Ishikawa (cell line): ENCODE measurements around the gene MGME1.

ENCODE experiments used
- CEBPB ChIP-seq: IDR thresholded peaks from 2 replicates; pipeline ENCODE4 v1.6.1; 2012
- CREB1 ChIP-seq: IDR thresholded peaks from 2 replicates; pipeline ENCODE4 v1.6.1; 2012; ENCODE audit warnings: low read depth
- EGR1 ChIP-seq: IDR thresholded peaks from 2 replicates; pipeline ENCODE4 v1.6.1; 2012
- EP300 ChIP-seq: IDR thresholded peaks from 2 replicates; pipeline ENCODE4 v1.6.1; 2012; ENCODE audit warnings: borderline replicate concordance
- FOXM1 ChIP-seq: IDR thresholded peaks from 2 replicates; pipeline ENCODE4 v1.6.1; 2012; ENCODE audit warnings: low read depth, borderline replicate concordance
- NFIC ChIP-seq: IDR thresholded peaks from 2 replicates; pipeline ENCODE4 v1.6.1; 2012
- RAD21 ChIP-seq: IDR thresholded peaks from 2 replicates; pipeline ENCODE4 v1.6.1; 2012; ENCODE audit warnings: low read depth
- TAF1 ChIP-seq: IDR thresholded peaks from 2 replicates; pipeline ENCODE4 v1.6.1; 2012; ENCODE audit warnings: low read depth, mild to moderate bottlenecking
- TCF12 ChIP-seq: IDR thresholded peaks from 2 replicates; pipeline ENCODE4 v1.6.1; 2012; ENCODE audit warnings: low read depth
- TEAD4 ChIP-seq: IDR thresholded peaks from 2 replicates; pipeline ENCODE4 v1.6.1; 2012
- YY1 ChIP-seq: IDR thresholded peaks from 2 replicates; pipeline ENCODE4 v1.6.1; 2012; ENCODE audit warnings: low read depth
- ZBTB7A ChIP-seq: IDR thresholded peaks from 2 replicates; pipeline ENCODE4 v1.6.1; 2012; ENCODE audit warnings: low read depth
- TF ChIP-seq, protein P1 (sequence below): IDR thresholded peaks from 2 replicates; pipeline ENCODE4 v1.6.1; 2012
- TF ChIP-seq, protein P2 (sequence below): IDR thresholded peaks from 2 replicates; pipeline ENCODE4 v1.6.1; 2012
- TF ChIP-seq, protein P3 (sequence below): IDR thresholded peaks from 2 replicates; pipeline ENCODE4 v1.6.1; 2012; ENCODE audit warnings: low read depth, mild to moderate bottlenecking

MGME1 gene

DNA sequence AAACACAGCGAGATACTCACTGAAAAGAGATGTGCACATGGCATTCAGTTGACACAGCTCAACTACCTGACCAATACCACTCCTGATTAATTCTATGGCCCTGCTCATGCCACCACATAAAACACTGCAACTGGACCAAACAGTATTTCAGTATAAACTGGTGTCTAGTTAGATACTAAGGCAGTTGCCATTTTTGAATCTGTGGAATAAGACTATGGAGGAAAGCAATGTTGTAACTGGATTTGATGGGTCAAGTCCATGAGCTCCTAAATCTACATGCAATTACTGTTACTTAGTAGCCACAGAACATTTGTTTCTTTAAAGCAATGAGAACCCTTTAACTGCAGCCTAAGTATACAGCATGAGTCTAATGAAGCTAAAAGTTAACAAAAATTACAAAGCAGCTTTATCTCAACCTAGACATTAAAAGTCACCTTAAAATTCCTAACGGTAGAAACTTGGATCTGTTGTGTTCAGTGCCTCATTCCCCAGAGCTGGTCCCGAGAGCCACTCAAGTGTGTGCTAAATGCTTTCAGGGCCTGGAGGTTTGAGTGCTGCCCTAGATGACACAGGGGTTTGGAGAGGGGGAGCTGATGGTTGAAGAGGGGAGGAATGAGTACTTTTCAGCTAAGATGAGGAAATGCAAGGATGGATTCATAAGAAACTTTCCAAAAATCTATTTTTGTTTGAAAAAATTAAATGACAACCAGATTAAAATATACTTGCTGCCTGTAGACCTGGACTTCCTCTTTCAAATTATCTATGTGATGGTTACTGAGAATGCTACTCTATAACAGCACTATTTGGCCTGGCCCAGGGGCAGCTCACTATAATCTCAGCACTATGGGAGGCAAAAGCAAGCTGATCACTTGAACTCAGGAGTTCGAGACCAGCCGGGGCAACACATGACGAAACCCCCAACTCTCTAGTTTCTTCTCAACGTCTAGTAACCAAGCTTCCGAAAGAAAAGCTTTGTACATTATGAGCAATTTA, 15.8 kb upstream of the MGME1 start:
- no peak for TF ChIP-seq EP300
- TF ChIP-seq, protein P1, sequence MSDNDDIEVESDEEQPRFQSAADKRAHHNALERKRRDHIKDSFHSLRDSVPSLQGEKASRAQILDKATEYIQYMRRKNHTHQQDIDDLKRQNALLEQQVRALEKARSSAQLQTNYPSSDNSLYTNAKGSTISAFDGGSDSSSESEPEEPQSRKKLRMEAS = no peak
- no peak for TF ChIP-seq TAF1
- no peak for TF ChIP-seq YY1
- TF ChIP-seq EGR1 = no peak
- TF ChIP-seq, protein P2, sequence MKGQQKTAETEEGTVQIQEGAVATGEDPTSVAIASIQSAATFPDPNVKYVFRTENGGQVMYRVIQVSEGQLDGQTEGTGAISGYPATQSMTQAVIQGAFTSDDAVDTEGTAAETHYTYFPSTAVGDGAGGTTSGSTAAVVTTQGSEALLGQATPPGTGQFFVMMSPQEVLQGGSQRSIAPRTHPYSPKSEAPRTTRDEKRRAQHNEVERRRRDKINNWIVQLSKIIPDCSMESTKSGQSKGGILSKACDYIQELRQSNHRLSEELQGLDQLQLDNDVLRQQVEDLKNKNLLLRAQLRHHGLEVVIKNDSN = no peak
- no peak for TF ChIP-seq NFIC
- TF ChIP-seq TEAD4 = no peak
- TF ChIP-seq ZBTB7A = no peak
- TF ChIP-seq RAD21 = no peak
- TF ChIP-seq FOXM1 = no peak
- TF ChIP-seq CEBPB = no peak
- TF ChIP-seq TCF12 = no peak
- no peak for TF ChIP-seq CREB1
- TF ChIP-seq, protein P3, sequence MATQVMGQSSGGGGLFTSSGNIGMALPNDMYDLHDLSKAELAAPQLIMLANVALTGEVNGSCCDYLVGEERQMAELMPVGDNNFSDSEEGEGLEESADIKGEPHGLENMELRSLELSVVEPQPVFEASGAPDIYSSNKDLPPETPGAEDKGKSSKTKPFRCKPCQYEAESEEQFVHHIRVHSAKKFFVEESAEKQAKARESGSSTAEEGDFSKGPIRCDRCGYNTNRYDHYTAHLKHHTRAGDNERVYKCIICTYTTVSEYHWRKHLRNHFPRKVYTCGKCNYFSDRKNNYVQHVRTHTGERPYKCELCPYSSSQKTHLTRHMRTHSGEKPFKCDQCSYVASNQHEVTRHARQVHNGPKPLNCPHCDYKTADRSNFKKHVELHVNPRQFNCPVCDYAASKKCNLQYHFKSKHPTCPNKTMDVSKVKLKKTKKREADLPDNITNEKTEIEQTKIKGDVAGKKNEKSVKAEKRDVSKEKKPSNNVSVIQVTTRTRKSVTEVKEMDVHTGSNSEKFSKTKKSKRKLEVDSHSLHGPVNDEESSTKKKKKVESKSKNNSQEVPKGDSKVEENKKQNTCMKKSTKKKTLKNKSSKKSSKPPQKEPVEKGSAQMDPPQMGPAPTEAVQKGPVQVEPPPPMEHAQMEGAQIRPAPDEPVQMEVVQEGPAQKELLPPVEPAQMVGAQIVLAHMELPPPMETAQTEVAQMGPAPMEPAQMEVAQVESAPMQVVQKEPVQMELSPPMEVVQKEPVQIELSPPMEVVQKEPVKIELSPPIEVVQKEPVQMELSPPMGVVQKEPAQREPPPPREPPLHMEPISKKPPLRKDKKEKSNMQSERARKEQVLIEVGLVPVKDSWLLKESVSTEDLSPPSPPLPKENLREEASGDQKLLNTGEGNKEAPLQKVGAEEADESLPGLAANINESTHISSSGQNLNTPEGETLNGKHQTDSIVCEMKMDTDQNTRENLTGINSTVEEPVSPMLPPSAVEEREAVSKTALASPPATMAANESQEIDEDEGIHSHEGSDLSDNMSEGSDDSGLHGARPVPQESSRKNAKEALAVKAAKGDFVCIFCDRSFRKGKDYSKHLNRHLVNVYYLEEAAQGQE = no peak

DNA sequence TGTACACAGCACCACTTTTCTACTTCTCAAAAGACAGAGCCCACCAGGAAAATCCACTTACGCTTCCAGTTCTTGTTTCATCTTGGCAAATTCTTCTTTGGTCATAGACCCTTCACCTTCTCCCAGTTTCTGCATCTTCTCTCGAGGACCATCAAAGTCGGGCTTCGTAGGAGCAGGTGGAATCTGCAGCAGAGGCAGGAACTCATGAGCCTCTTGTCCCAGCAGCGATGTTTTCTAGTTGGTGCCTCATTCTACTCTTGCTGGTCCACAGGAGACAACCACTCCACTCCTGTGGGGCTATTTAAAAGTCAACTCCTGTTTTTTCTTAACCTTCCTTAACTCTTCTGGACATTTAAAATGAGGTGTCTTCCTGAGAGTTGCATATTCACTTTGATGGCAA, 14.9 kb upstream of the MGME1 start:
- TF ChIP-seq ZBTB7A = no peak
- TF ChIP-seq RAD21 = no peak
- TF ChIP-seq, protein P2 = no peak
- no peak for TF ChIP-seq CEBPB
- no peak for TF ChIP-seq FOXM1

DNA sequence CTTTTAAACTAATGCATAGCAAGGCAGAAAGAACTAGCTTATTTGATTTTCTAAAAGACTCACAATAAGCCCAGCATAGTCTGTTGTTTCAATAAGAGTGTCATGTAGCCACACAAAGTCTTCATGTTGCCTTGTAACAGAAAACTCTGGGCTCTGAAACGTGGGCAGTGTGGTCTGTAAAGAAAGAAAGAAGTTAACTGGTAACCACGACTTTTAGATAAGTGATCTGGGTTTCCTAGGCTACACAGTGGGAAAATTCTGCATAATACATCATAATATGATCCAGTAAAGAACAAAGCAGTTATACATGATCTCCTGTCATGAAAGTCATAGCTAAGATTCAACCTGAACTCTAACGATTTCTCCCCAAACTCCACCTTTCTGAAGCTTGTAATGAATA, 13.5 kb upstream of the MGME1 start:
- TF ChIP-seq YY1 = no peak
- TF ChIP-seq FOXM1 = no peak
- TF ChIP-seq RAD21 = no peak
- TF ChIP-seq CEBPB = no peak

DNA sequence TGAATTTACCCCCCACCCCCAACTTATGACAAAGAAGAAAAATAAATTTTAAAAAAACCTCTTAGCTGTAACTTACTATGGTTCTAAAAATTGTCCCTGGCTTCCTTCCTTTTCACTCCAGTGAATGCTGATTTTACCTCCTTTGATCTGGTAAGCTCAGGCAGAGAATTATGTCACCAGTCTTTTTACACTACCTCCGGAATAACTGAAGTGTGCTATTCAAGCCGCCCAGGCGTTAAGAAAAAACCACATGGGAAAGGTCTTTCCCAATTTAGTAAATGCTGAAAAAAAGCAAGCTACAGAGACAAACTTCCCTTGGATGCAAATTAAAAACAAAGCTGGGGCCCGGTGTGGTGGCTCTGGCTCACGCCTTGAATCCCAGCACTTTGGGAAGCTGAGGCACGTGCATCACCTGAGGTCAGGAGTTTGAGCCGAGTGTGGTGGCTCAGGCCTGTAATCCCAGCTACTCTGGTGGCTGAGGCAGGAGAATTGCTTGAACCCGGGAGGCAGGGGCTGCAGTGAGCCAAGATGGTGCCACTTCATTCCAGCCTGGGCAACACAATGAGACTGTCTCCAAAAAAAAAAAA, 12.6 kb upstream of the MGME1 start:
- TF ChIP-seq YY1 (no peak), CREB1 (no peak), TAF1 (no peak), TCF12 (no peak)
- TF ChIP-seq, protein P1 = no peak

DNA sequence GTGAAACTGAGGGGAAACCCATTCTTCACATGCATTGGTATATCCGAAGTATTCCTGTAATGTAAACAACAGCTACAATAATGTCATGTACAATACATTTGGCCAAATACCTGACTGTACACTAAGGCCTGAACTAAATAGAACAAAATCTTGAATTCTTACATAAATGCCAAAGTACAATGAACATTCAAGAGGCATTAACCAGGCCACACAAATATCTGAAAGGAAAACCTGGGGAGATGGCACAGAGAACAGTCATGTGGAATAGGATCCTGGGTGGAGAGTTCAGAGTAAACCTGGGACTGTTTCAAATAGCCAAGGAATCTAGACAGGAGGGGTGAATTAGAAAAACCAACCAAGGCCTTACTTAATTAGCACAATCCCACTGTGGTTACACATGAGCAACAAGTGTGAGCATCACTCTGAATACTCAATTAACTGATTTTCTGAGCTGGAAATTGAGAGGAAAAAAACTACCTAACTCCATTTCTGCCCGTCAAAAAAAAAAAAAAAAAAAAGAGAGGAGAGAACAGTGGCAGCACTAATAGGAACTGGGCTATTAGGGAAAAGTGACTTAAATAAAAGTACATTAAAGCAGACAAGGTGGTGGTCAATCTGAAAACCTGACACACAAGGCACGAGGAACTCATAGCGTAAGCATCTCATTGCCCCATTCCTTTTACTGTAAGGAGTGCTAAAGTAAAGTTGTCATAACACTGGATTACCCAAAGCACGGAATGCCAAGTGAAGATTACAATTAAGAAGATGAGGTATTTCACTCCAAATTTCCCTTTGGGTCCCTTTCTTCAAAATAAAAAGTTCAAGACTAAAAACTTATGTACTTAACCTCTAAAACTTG, 11.1 kb upstream of the MGME1 start:
- no peak for TF ChIP-seq YY1
- no peak for TF ChIP-seq FOXM1
- TF ChIP-seq RAD21 = no peak
- TF ChIP-seq, protein P3 = no peak
- no peak for TF ChIP-seq CREB1
- TF ChIP-seq, protein P1 = no peak
- no peak for TF ChIP-seq TEAD4
- no peak for TF ChIP-seq TAF1
- no peak for TF ChIP-seq EP300
- no peak for TF ChIP-seq ZBTB7A
- TF ChIP-seq TCF12 = no peak
- no peak for TF ChIP-seq EGR1
- TF ChIP-seq, protein P2 = no peak
- no peak for TF ChIP-seq CEBPB
- no peak for TF ChIP-seq NFIC
